ENCODE data around the gene CFAP91.

CFAP91 gene

GRCh38 chr3:119745942-119746341, 43.1 kb downstream of the CFAP91 start:
- DNase-seq: no peak

DNA sequence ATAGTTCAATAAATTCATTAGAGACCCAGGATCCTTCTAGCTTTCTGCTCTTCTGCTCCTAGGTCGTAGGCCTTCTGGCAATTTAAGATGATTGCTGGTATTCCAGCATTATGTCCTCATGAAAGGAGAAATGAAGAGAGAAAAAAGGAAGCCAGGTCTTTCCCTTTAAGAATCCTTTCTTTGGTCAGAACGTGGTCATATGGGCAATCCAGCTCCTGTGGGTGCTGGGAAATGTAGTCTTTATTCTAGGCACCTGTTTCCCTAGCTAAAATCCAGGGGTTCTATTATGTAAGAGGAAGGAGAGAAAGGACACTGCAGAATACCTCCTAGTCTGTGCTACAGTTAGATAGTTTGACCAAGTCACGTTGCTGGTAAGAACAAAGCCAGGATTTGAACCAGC, 43.6 kb downstream of the CFAP91 start:
- no peak for DNase-seq

DNA sequence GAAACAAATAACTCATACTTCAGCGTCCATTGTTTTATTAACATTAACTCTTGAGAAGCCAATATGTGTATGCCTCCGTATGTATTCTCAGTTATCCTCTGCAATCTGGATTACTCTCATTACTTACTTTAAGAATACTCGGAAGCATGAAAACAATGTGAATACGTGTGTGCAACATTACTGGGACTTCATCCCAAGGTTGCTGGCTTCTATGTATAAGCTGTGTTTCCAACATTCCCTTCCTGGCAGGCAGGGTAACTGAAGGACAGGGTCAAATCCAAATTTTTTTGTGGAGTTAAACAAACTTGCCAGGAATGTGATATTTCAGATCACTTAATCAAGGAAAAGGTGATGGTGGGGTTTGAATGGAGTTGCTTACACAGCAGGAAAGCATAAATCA, 44.5 kb downstream of the CFAP91 start:
- no peak for DNase-seq

- no peak for DNase-seq
These were observed 46.2 kb downstream of the CFAP91 start for GRCh38 chr3:119748991-119749390.

- no peak for DNase-seq
These were observed 48.6 kb downstream of the CFAP91 start for GRCh38 chr3:119751423-119751822.

All from hippocampal formation (tissue), 2 donors.